KOPT-K1 (cell line): Measurements from ENCODE around the gene RPH3AL.

Experiments used
- H3K27ac ChIP-seq: fragments of 200-600 bp; sonication (generic); 2 replicates; pipeline ENCODE4 v1.5.1; 2016; ENCODE audit warnings: antibody characterized with exemption, mild to moderate bottlenecking, low read depth, low read length; ENCODE audit not compliant: poor library complexity, severe bottlenecking
- H3K36me3 ChIP-seq: fragments of 200-600 bp; sonication (generic); 2 replicates; pipeline ENCODE4 v1.5.1; 2017; ENCODE audit warnings: antibody characterized with exemption, mild to moderate bottlenecking, low read length, moderate library complexity; ENCODE audit not compliant: insufficient read depth
- H3K9me3 ChIP-seq: fragments of 200-600 bp; sonication (generic); 2 replicates; pipeline ENCODE4 v1.5.1; 2017; ENCODE audit warnings: antibody characterized with exemption, low read length, mild to moderate bottlenecking; ENCODE audit not compliant: insufficient read depth, poor library complexity, severe bottlenecking

RPH3AL gene, protein sequence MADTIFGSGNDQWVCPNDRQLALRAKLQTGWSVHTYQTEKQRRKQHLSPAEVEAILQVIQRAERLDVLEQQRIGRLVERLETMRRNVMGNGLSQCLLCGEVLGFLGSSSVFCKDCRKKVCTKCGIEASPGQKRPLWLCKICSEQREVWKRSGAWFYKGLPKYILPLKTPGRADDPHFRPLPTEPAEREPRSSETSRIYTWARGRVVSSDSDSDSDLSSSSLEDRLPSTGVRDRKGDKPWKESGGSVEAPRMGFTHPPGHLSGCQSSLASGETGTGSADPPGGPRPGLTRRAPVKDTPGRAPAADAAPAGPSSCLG

GRCh38 chr17:352421-353212 is at the start of gene RPH3AL:
Gene RPH3AL, minus strand, starts transcription at chr17:352807. Its CDS starts 25,264 bp downstream, at chr17:327543.
- peaks cover 22% of the 10 kb centered on the region for H3K9me3 ChIP-seq
- H3K27ac ChIP-seq: no peak within 1 kb of the TSS
- no peaks in the 10 kb centered on the region for H3K36me3 ChIP-seq

GRCh38 chr17:400257-400656 is 47.6 kb upstream of the RPH3AL start:
- no peak overlapping the region for H3K27ac ChIP-seq
- H3K9me3 ChIP-seq: no peaks in the 10 kb centered on the region
- H3K36me3 ChIP-seq: peaks cover 5% of the 10 kb centered on the region; the same call in 1 of the 2 replicates

GRCh38 chr17:396788-397187 is 44.2 kb upstream of the RPH3AL start:
- no peaks in the 10 kb centered on the region; the same call in 1 of the 2 replicates for H3K36me3 ChIP-seq
- no peak overlapping the region for H3K27ac ChIP-seq
- H3K9me3 ChIP-seq: no peaks in the 10 kb centered on the region

GRCh38 chr17:395974-396373 is 43.4 kb upstream of the RPH3AL start:
- Histone ChIP-seq H3K36me3 (no peaks in the 10 kb centered on the region; the same call in 1 of the 2 replicates), H3K27ac (no peak overlapping the region), H3K9me3 (no peaks in the 10 kb centered on the region)

- no peaks in the 10 kb centered on the region for H3K36me3 ChIP-seq
- no peaks in the 10 kb centered on the region for H3K9me3 ChIP-seq
- H3K27ac ChIP-seq: no peak overlapping the region
Measured at GRCh38 chr17:395179-395578, 42.6 kb upstream of the RPH3AL start.

DNA sequence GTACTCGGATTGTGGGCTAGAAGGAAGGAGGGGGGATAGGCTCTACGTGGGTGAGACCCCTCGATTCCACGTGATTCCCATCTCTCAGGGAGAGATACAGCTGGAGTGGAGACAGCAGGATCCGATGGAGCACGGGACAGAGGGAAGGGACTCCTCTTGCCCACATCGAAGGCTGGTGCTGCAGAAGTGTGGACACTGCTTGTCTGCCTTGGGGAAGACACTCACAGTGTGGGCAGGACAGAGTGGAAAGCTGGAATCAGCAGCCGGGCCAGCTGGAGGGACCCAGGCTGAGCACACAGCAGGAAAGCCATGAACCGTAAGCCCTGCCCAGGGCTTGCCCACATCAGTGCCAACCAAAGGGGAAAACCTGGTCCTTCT is 42.1 kb upstream of the RPH3AL start:
- Histone ChIP-seq H3K36me3 (no peaks in the 10 kb centered on the region), H3K9me3 (no peaks in the 10 kb centered on the region), H3K27ac (no peak overlapping the region)

- H3K9me3 ChIP-seq: no peaks in the 10 kb centered on the region
- H3K27ac ChIP-seq: no peak overlapping the region
- H3K36me3 ChIP-seq: no peaks in the 10 kb centered on the region
Measured at GRCh38 chr17:393806-394717, 41.5 kb upstream of the RPH3AL start.

DNA sequence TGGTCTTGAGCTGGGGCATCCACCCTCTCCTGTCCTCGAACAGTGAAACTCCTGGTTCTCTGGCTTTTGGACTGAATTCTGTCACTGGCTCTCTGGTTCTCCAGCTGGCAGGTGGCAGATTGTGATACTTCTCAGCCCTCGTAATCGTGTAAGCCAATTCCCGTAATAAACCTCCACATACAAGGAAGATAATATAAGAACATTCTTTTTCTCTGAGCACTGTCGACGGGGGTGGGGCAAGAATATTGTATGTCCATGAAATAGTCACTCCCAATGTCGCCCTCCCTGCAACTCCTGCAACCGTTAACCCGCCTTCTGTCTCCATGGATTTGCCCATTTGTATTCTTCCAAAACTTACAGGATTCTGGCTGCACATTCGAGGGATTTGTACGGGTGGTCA is 39.2 kb upstream of the RPH3AL start:
- no peaks in the 10 kb centered on the region for H3K36me3 ChIP-seq
- no peaks in the 10 kb centered on the region for H3K9me3 ChIP-seq
- no peak overlapping the region for H3K27ac ChIP-seq

- H3K9me3 ChIP-seq: no peaks in the 10 kb centered on the region
- H3K36me3 ChIP-seq: no peaks in the 10 kb centered on the region
- no peak overlapping the region for H3K27ac ChIP-seq
Measured at GRCh38 chr17:390025-390424, 37.4 kb upstream of the RPH3AL start.

GRCh38 chr17:388087-388486 is 35.5 kb upstream of the RPH3AL start:
- no peaks in the 10 kb centered on the region for H3K9me3 ChIP-seq
- H3K36me3 ChIP-seq: no peaks in the 10 kb centered on the region
- H3K27ac ChIP-seq: no peak overlapping the region

DNA sequence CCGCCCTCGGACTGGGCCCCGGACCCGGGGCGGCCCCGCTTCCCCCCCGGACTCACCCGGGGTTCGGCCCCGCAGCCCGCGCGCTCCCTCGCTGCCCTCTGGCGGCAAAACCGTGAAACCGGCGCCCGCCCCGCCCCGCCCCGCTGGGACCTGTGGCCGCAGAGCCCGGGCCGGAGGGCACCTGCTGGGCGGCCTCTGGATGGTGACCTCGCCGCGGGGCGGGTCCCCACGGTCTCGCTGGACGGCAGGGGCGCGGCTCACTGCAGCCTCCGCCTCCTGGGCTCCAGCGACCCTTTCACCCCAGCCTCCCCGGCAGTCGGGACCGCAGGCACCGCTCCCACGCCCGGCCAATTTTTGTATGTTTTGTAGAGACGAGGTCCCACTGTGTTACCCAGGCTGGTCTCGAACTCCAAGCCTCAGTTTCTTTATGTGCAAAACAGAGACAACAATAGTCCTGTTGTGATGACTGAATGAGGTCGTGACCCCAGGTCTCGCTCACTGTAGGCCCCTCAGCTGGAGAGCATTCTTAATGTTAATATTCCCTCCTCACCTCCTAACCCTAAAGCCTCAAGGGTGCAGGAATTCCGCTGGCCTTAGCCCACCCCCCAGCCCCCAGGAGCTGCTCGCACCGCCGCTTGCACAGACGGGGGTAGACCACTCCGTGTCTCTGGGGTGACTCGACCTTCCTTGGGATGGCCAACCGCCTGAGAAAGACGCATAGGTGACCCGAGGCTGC is 33.7 kb upstream of the RPH3AL start:
- Histone ChIP-seq H3K9me3 (no peaks in the 10 kb centered on the region), H3K36me3 (no peaks in the 10 kb centered on the region), H3K27ac (no peak overlapping the region)

DNA sequence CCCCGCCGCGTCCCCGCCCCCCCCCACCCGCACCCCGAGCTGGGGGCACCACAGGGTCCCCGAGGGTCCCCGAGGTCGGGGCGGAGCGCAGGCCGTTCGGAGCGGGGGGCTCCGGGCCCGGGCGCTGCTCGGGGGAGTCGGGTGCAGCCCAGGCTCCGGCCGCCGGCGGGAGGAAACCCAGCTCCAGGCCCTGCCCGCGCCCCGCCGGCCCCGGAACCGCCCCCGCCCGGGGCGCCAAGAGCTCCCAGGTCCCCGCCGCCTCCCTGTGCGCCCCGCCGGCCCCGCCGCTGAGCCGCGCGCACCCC is 33.2 kb upstream of the RPH3AL start:
- H3K36me3 ChIP-seq: no peaks in the 10 kb centered on the region
- no peak overlapping the region for H3K27ac ChIP-seq
- no peaks in the 10 kb centered on the region for H3K9me3 ChIP-seq

- no peak overlapping the region for H3K27ac ChIP-seq
- H3K36me3 ChIP-seq: no peaks in the 10 kb centered on the region
- no peaks in the 10 kb centered on the region for H3K9me3 ChIP-seq
Measured at GRCh38 chr17:385178-385835, 32.7 kb upstream of the RPH3AL start.

GRCh38 chr17:384622-385177 is 32.1 kb upstream of the RPH3AL start:
- Histone ChIP-seq H3K27ac (no peak overlapping the region), H3K36me3 (no peaks in the 10 kb centered on the region), H3K9me3 (no peaks in the 10 kb centered on the region)
